DND-41 (cell line): Measurements from ENCODE around the gene NDUFA1.

Experiments
- EZH2 ChIP-seq: IDR thresholded peaks from 3 replicates; pipeline ENCODE4 v1.6.1; 2012; ENCODE audit warnings: borderline replicate concordance, low read depth, mild to moderate bottlenecking, moderate library complexity, low read length, inconsistent platforms; ENCODE audit not compliant: severe bottlenecking
- TF ChIP-seq, protein P1 (sequence below): IDR thresholded peaks from 2 replicates; pipeline ENCODE4 v1.5.1; 2012; ENCODE audit warnings: borderline replicate concordance, low read length, moderate library complexity, mild to moderate bottlenecking; ENCODE audit not compliant: poor library complexity, severe bottlenecking; ENCODE audit errors: extremely low read depth

DNA sequence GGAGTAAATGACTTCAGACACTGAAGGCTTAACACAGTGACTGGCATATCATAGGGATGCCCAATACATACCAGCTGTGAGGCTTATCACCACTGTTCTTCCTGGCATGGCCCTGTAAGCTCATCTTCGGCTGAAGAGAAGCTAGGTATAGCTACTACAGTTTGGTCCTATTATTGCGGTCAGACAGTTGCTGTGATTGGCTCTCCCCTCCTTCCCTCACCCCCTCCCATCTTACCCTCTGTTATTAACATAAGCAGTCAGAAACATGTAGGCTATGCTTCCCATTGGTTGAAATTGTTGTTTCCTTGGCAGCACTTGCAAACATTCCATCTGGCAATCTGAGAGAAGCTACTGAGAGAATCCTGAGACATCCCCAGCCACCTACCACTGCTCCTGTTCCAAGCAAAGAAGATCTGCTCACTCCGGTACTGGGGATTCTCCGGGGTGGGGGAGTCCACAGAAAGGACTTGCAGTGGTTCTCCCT, 24.3 kb downstream of the NDUFA1 start, which contains the start of gene AKAP14:
- TF ChIP-seq, protein P1, sequence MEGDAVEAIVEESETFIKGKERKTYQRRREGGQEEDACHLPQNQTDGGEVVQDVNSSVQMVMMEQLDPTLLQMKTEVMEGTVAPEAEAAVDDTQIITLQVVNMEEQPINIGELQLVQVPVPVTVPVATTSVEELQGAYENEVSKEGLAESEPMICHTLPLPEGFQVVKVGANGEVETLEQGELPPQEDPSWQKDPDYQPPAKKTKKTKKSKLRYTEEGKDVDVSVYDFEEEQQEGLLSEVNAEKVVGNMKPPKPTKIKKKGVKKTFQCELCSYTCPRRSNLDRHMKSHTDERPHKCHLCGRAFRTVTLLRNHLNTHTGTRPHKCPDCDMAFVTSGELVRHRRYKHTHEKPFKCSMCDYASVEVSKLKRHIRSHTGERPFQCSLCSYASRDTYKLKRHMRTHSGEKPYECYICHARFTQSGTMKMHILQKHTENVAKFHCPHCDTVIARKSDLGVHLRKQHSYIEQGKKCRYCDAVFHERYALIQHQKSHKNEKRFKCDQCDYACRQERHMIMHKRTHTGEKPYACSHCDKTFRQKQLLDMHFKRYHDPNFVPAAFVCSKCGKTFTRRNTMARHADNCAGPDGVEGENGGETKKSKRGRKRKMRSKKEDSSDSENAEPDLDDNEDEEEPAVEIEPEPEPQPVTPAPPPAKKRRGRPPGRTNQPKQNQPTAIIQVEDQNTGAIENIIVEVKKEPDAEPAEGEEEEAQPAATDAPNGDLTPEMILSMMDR: no peak
- TF ChIP-seq EZH2: no peak
